NCI-H510A treated with DMSO at 0.1 percent for 48 hours (cell line): ENCODE data around the gene TRIM29.

Experiments used
- DNase-seq: peaks from one replicate; lab custom pipeline; 2025; lab: John Stamatoyannopoulos, UW

The TRIM29 gene

DNA sequence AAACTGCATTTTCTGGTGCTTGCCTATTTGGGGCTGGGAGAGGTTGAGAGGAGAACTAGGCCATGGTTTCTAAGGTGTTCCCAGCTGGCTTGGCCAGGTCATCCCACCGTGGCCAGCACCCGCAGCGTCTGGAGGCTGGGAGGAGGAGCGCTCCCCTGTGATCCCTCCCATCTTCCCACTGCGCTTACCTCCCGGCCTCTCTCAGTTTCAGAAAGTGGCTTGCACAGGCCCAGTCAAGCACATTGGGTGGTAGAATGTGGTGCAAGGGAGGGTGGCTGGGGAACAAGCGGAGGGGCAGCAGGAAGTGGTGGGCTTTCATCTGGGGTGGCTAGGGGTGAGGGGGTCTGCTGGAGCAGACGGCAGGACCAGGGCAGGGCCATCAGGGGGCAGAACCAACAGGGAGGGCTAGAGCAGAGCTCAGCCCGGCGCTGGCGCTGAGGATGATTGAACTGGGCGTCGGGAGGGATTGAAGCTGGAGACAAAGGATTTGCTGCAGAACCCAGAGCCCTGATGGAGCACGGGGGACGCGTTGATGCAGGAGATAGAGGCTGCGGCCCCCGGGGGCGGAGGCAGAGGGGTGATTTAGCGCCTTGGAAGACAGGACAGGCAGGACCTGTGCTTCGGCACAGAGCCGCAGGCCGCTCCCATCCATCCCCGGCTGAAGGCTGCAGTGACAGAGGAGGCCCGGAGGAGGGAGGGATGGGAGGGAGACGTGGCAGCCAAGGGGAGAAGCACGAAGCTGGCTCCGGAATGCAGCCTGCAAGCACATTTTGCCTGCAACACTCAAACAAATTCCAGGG, 76.0 kb downstream of the TRIM29 start:
- DNase-seq = no peak
